K562 (cell line): ENCODE measurements around the gene SERTAD3. TPM values are rescaled to one million over a fixed set of nuclear protein-coding genes. Genes with fewer than 3 reads are reported as not detected.

Source experiments
- CGGBP1 ChIP-seq: fragments of 250-450 bp; sonication (Bioruptor Pico); IDR thresholded peaks from 2 replicates; pipeline ENCODE4 v1.9.0; 2021; ENCODE audit warnings: mild to moderate bottlenecking
- DPF2 ChIP-seq: fragments of 450-650 bp; IDR thresholded peaks from 2 replicates; pipeline ENCODE4 v1.6.1; 2016
- FOXK2 ChIP-seq, 2 experiments: fragments of 450-650 bp; IDR thresholded peaks in 1 of 2; conservative IDR thresholded peaks in 1 of 2; 2 replicates each; pipeline ENCODE4 v1.6.1; 2016; ENCODE audit warnings: low read depth in 2 of 2, mild to moderate bottlenecking in 1 of 2
- HMGXB4 ChIP-seq: sonication (generic); formaldehyde crosslinking; IDR thresholded peaks from 2 replicates; pipeline ENCODE4 v1.8.1; 2023; ENCODE audit warnings: mild to moderate bottlenecking, missing genetic modification reagents
- MYBL2 ChIP-seq, 2 experiments: fragments of 450-650 bp in 1 of 2; sonication (generic) in 1 of 2; formaldehyde crosslinking in 1 of 2; IDR thresholded peaks; 2 replicates each; pipeline versions ENCODE4 v1.6.1 to v1.8.1; 2017 to 2022; ENCODE audit warnings: borderline replicate concordance in 1 of 2, inconsistent platforms in 1 of 2, low read depth in 1 of 2, mild to moderate bottlenecking in 1 of 2, missing genetic modification reagents in 1 of 2, moderate library complexity in 1 of 2
- NR4A1 ChIP-seq, 2 experiments: fragments of 250-450 bp in 1 of 2; fragments of 450-650 bp in 1 of 2; sonication (Bioruptor Pico) in 1 of 2; IDR thresholded peaks; 2 replicates each; pipeline versions ENCODE4 v1.4.0 to v1.6.1; 2016 to 2020; ENCODE audit warnings: mild to moderate bottlenecking in 2 of 2, missing compliant biosample characterization in 1 of 2, missing genetic modification characterization in 1 of 2, moderate library complexity in 1 of 2
- REST ChIP-seq, 2 experiments: fragments of 450-650 bp; formaldehyde crosslinking in 1 of 2; IDR thresholded peaks; 2 replicates each; pipeline versions ENCODE4 v1.4.0 to v1.6.1; 2014 to 2020; ENCODE audit warnings: mild to moderate bottlenecking in 2 of 2, borderline replicate concordance in 1 of 2, low read depth in 1 of 2
- TRIM28 ChIP-seq: fragments of 450-650 bp; IDR thresholded peaks from 2 replicates; pipeline ENCODE4 v1.6.1; 2017
- TSHZ1 ChIP-seq: fragments of 250-450 bp; sonication (Bioruptor Pico); IDR thresholded peaks from 2 replicates; pipeline ENCODE4 v1.4.0; 2020; ENCODE audit warnings: mild to moderate bottlenecking, moderate library complexity
- ZNF778 ChIP-seq: fragments of 450-650 bp; formaldehyde crosslinking; IDR thresholded peaks from 2 replicates; pipeline ENCODE4 v1.4.0; 2020; ENCODE audit warnings: mild to moderate bottlenecking, moderate library complexity
- polyA plus RNA-seq, 8 experiments: library from polyadenylated mRNA; depleted of rRNA in 4 of 8; stranded (reverse) in 5 of 8; unstranded in 3 of 8; fragments of >200 nt; fragmentation: Nextera tagmentation in 2 of 8; fragmentation: Illumina TruSeq in 1 of 8; extraction: Ambion mirVana in 2 of 8; extraction: Trizol in 1 of 8; gene quantifications; 2 replicates each; pipeline versions ENCODE4 v1.2.1 to v1.2.3, GENCODE V29; 2011 to 2014; ENCODE audit warnings: inconsistent platforms in 1 of 8, missing spikeins in 1 of 8
- total RNA-seq, 7 experiments: library from RNA; depleted of rRNA in 6 of 7; stranded (reverse); fragments of >200 nt in 6 of 7; fragmentation: Illumina TruSeq in 2 of 7; extraction: Trizol in 2 of 7; gene quantifications; 2 replicates each; pipeline versions ENCODE4 v1.2.1 to v1.2.3, GENCODE V29; 2011 to 2021; ENCODE audit warnings: low replicate concordance in 1 of 7

SERTAD3 gene
- total and polyA plus RNA-seq, 9 of the 15 experiments (the other 6 are each of a cell fraction or from before 2014, with no cell fraction given), result 5.4 to 28.9 (median 17.5) TPM

- TF ChIP-seq REST (IDR thresholded peaks at IDR 0.05; ENCODE audit: borderline replicate concordance) (peak; percentile 68), REST (CRISPR knock-in tag; IDR thresholded peaks at IDR 0.05; ENCODE audit: low read depth) (no peak), HMGXB4 (CRISPR knock-in tag) (no peak; the same call in 1 of the 2 replicates), NR4A1 (CRISPR knock-in tag; IDR thresholded peaks at IDR 0.05) (no peak), NR4A1 (tag; IDR thresholded peaks at IDR 0.05) (peak; percentile 80), ZNF778 (CRISPR knock-in tag) (no peak), CGGBP1 (CRISPR knock-in tag) (no peak), DPF2 (peak; percentile 96), TRIM28 (no peak), TSHZ1 (CRISPR knock-in tag) (no peak), FOXK2 (conservative IDR thresholded peaks at IDR 0.05 in 1 of 2, IDR thresholded peaks at IDR 0.05 in 1 of 2; ENCODE audit: low read depth in 2 of 2) (peak; percentile 15 to 50; a peak in 2 of 4 replicates), MYBL2 (IDR thresholded peaks at IDR 0.05; ENCODE audit: low read depth) (no peak), MYBL2 (CRISPR knock-in tag; IDR thresholded peaks at IDR 0.05; ENCODE audit: borderline replicate concordance) (no peak)
Observed at GRCh38 chr19:40464059-40465024, 20.2 kb upstream of the SERTAD3 start (continued).
